HEK293 (cell line): ENCODE measurements around the gene SREBF1.

Experiments used
- CTCF ChIA-PET: fragments of 350-600 bp; formaldehyde crosslinking; extraction: SDS; loops from one replicate; lab custom pipeline; 2021; ENCODE audit warnings: antibody characterized with exemption; lab: Yijun Ruan, JAX
- POLR2A ChIA-PET: fragments of 300-600 bp; formaldehyde crosslinking; extraction: SDS; loops from one replicate; lab custom pipeline; 2020; ENCODE audit warnings: antibody characterized with exemption, inconsistent platforms; lab: Yijun Ruan, JAX
- H3K27ac ChIP-seq: fragments of 200-500 bp; sonication (Bioruptor generic); 2 replicates; pipeline ENCODE4 v1.5.1; 2014; ENCODE audit warnings: low read depth, low read length, control low read depth, inconsistent platforms; ENCODE audit errors: extremely low read depth
- H3K36me3 ChIP-seq, 2 experiments: fragments of 200-500 bp in 1 of 2; sonication (Bioruptor generic) in 1 of 2; 1 replicate in 1 of 2; 2 replicates in 1 of 2; pipeline ENCODE4 v1.5.1; 2014 to 2017; ENCODE audit warnings: inconsistent platforms in 2 of 2, low read length in 2 of 2; ENCODE audit not compliant: control insufficient read depth in 2 of 2, insufficient read depth in 1 of 2
- H3K4me1 ChIP-seq: fragments of 200-500 bp; sonication (Bioruptor generic); 2 replicates; pipeline ENCODE4 v1.5.1; 2014; ENCODE audit warnings: mild to moderate bottlenecking, low read length, inconsistent platforms; ENCODE audit not compliant: control insufficient read depth, insufficient read depth
- H3K4me3 ChIP-seq: 2 replicates; pipeline ENCODE4 v1.5.1; 2011; ENCODE audit warnings: low read depth, mild to moderate bottlenecking, control low read depth, low read length, moderate library complexity
- H3K9me3 ChIP-seq: fragments of 200-500 bp; sonication (Bioruptor generic); 2 replicates; pipeline ENCODE4 v1.5.1; 2014; ENCODE audit warnings: low read depth, low read length, inconsistent platforms; ENCODE audit not compliant: control insufficient read depth, insufficient read depth
- KLF10 ChIP-seq: fragments of 450-650 bp; IDR thresholded peaks from 2 replicates; pipeline ENCODE4 v1.5.1; 2018; ENCODE audit warnings: missing biosample characterization, mild to moderate bottlenecking, missing genetic modification characterization
- PRDM1 ChIP-seq: fragments of 450-650 bp; formaldehyde crosslinking; IDR thresholded peaks from 2 replicates; pipeline ENCODE4; 2016; ENCODE audit warnings: missing biosample characterization, missing genetic modification characterization
- PRDM4 ChIP-seq: fragments of 450-650 bp; formaldehyde crosslinking; IDR thresholded peaks from 2 replicates; pipeline ENCODE4 v1.5.1; 2017; ENCODE audit warnings: missing biosample characterization, missing genetic modification characterization
- REPIN1 ChIP-seq: fragments of 450-650 bp; formaldehyde crosslinking; IDR thresholded peaks from 2 replicates; pipeline ENCODE4 v1.5.1; 2017; ENCODE audit warnings: missing biosample characterization, missing genetic modification characterization, low read depth
- SCRT1 ChIP-seq: fragments of 450-650 bp; formaldehyde crosslinking; IDR thresholded peaks from 2 replicates; pipeline ENCODE4 v1.5.1; 2016; ENCODE audit warnings: missing biosample characterization, missing genetic modification characterization, borderline replicate concordance
- SP7 ChIP-seq: fragments of 450-650 bp; formaldehyde crosslinking; IDR thresholded peaks from 2 replicates; pipeline ENCODE4 v1.5.1; 2016; ENCODE audit warnings: missing biosample characterization, missing genetic modification characterization
- ZBTB11 ChIP-seq: fragments of 450-650 bp; formaldehyde crosslinking; conservative IDR thresholded peaks from 2 replicates; pipeline ENCODE4 v1.5.1; 2016; ENCODE audit warnings: low read depth, missing biosample characterization, missing genetic modification characterization
- ZFP37 ChIP-seq: fragments of 450-650 bp; formaldehyde crosslinking; IDR thresholded peaks from 2 replicates; pipeline ENCODE4 v1.5.1; 2016; ENCODE audit warnings: missing biosample characterization, missing genetic modification characterization
- ZNF10 ChIP-seq: fragments of 450-650 bp; formaldehyde crosslinking; IDR thresholded peaks from 2 replicates; pipeline ENCODE4 v1.5.1; 2017; ENCODE audit warnings: missing biosample characterization, missing genetic modification characterization
- ZNF148 ChIP-seq: fragments of 450-650 bp; formaldehyde crosslinking; IDR thresholded peaks from 2 replicates; pipeline ENCODE4 v1.5.0; 2017; ENCODE audit warnings: missing biosample characterization, missing genetic modification characterization, borderline replicate concordance
- ZNF184 ChIP-seq: fragments of 450-650 bp; IDR thresholded peaks from 2 replicates; pipeline ENCODE4 v1.5.1; 2018; ENCODE audit warnings: missing biosample characterization, mild to moderate bottlenecking, missing genetic modification characterization
- ZNF214 ChIP-seq: fragments of 450-650 bp; formaldehyde crosslinking; IDR thresholded peaks from 2 replicates; pipeline ENCODE4 v1.5.1; 2017; ENCODE audit warnings: missing biosample characterization, mild to moderate bottlenecking, missing genetic modification characterization, borderline replicate concordance
- ZNF223 ChIP-seq: fragments of 450-650 bp; formaldehyde crosslinking; IDR thresholded peaks from 2 replicates; pipeline ENCODE4 v1.5.1; 2016; ENCODE audit warnings: missing biosample characterization, missing genetic modification characterization
- ZNF404 ChIP-seq: fragments of 450-650 bp; formaldehyde crosslinking; IDR thresholded peaks from 2 replicates; pipeline ENCODE4 v1.5.1; 2017; ENCODE audit warnings: missing biosample characterization, missing genetic modification characterization
- ZNF423 ChIP-seq: fragments of 450-650 bp; formaldehyde crosslinking; IDR thresholded peaks from 2 replicates; pipeline ENCODE4 v1.5.1; 2016; ENCODE audit warnings: missing biosample characterization, missing genetic modification characterization
- ZNF501 ChIP-seq: fragments of 450-650 bp; formaldehyde crosslinking; IDR thresholded peaks from 2 replicates; pipeline ENCODE4 v1.5.1; 2016; ENCODE audit warnings: missing biosample characterization, missing genetic modification characterization

Gene SREBF1

GRCh38 chr17:17798010-17798556 is 38.7 kb downstream of the SREBF1 start:
- no peak for TF ChIP-seq ZNF423
- TF ChIP-seq ZBTB11 (tag by site-specific recombination) = no peak
- TF ChIP-seq PRDM4 (tag by site-specific recombination) = no peak
- no peak for TF ChIP-seq PRDM1 (tag by site-specific recombination)
- TF ChIP-seq SCRT1 = no peak
- TF ChIP-seq KLF10 = no peak
- no peak for TF ChIP-seq ZNF501 (tag by site-specific recombination)
- no peak for TF ChIP-seq ZNF184 (tag by site-specific recombination)
- no peak for TF ChIP-seq ZNF148
- no peak for TF ChIP-seq ZNF404 (tag by site-specific recombination)
- H3K4me3 ChIP-seq = no peak overlapping the region
- ChIA-PET POLR2A (no interaction called here), CTCF (interaction anchor here (0.6 kb wide), 1 partner anchor 45 kb away, joined by 3 read pairs; no protein-coding TSS in a partner anchor)
- peaks cover 3 to 75% of the 10 kb centered on the region in 2 experiments; a peak in 2 of 3 replicates for H3K36me3 ChIP-seq
- H3K4me1 ChIP-seq = no peaks in the 10 kb centered on the region
- no peak overlapping the region for H3K27ac ChIP-seq
- H3K9me3 ChIP-seq = no peaks in the 10 kb centered on the region

GRCh38 chr17:17797119-17797809 is 39.5 kb downstream of the SREBF1 start:
- Histone ChIP-seq H3K9me3 (no peaks in the 10 kb centered on the region), H3K4me3 (no peak overlapping the region), H3K36me3 (peaks cover 3 to 75% of the 10 kb centered on the region in 2 experiments; a peak in 2 of 3 replicates), H3K27ac (no peak overlapping the region), H3K4me1 (no peaks in the 10 kb centered on the region)
- TF ChIP-seq ZNF223 (tag by site-specific recombination) (no peak), SP7 (no peak), ZFP37 (tag by site-specific recombination) (no peak), REPIN1 (tag by site-specific recombination) (no peak), ZNF10 (tag by site-specific recombination) (0 out of 2 replicates have a peak, but pooled peaks have one; percentile 37), ZNF214 (tag by site-specific recombination) (no peak)
- ChIA-PET CTCF (no interaction called here), POLR2A (interaction anchor here (0.7 kb wide), 1 partner anchor 39 kb away, joined by 3 read pairs; no protein-coding TSS in a partner anchor)
